NCI-H82 treated with DMSO at 0.1 percent for 48 hours (cell line): ENCODE measurements around the gene DPP10.

ENCODE experiments used
- DNase-seq: peaks from one replicate; lab custom pipeline; 2025; ENCODE audit not compliant: unreplicated experiment; lab: John Stamatoyannopoulos, UW

The DPP10 gene

GRCh38 chr2:114580691-114581090, 138.2 kb downstream of the DPP10 start:
- DNase-seq, result no peak

GRCh38 chr2:114598329-114598728, 155.9 kb downstream of the DPP10 start:
- DNase-seq, result no peak

GRCh38 chr2:114609203-114609602, 166.8 kb downstream of the DPP10 start:
- no peak for DNase-seq

GRCh38 chr2:114609801-114610200, 167.4 kb downstream of the DPP10 start:
- no peak for DNase-seq

- DNase-seq, result no peak
Observed at GRCh38 chr2:114610677-114611076, 168.2 kb downstream of the DPP10 start.

- DNase-seq, result no peak
Observed at GRCh38 chr2:114614592-114614991, 172.2 kb downstream of the DPP10 start.

GRCh38 chr2:114628481-114628880, 186.0 kb downstream of the DPP10 start:
- no peak for DNase-seq

GRCh38 chr2:114631146-114631545, 188.7 kb downstream of the DPP10 start:
- no peak for DNase-seq

- no peak for DNase-seq
Observed at GRCh38 chr2:114642166-114642770, 199.8 kb downstream of the DPP10 start.

GRCh38 chr2:114642988-114643553, 200.6 kb downstream of the DPP10 start:
- DNase-seq, result no peak

GRCh38 chr2:114651933-114652332, 209.5 kb downstream of the DPP10 start:
- DNase-seq, result no peak

GRCh38 chr2:114659880-114660279, 217.4 kb downstream of the DPP10 start:
- no peak for DNase-seq

- no peak for DNase-seq
Observed at GRCh38 chr2:114661971-114662939, 219.8 kb downstream of the DPP10 start.

GRCh38 chr2:114668415-114668814, 226.0 kb downstream of the DPP10 start:
- DNase-seq, result no peak

GRCh38 chr2:114683251-114683650, 240.8 kb downstream of the DPP10 start:
- no peak for DNase-seq

GRCh38 chr2:114684403-114684802, 242.0 kb downstream of the DPP10 start:
- no peak for DNase-seq

GRCh38 chr2:114685102-114685501, 242.7 kb downstream of the DPP10 start:
- DNase-seq, result no peak

GRCh38 chr2:114688241-114688640, 245.8 kb downstream of the DPP10 start:
- DNase-seq, result no peak

- DNase-seq, result no peak
Observed at GRCh38 chr2:114698520-114698919, 256.1 kb downstream of the DPP10 start.

GRCh38 chr2:114699423-114699944, 257.0 kb downstream of the DPP10 start:
- no peak for DNase-seq

- no peak for DNase-seq
Observed at GRCh38 chr2:114700440-114700839, 258.0 kb downstream of the DPP10 start.
